Right atrium auricular region (tissue), 2 donors: Measurements from ENCODE around the gene TNFRSF25. TPM values are rescaled to one million over a fixed set of nuclear protein-coding genes. Genes with fewer than 3 reads are reported as not detected.
A peak's percentile ranks its signal among the peaks of the same experiment; 100 is the strongest.

ENCODE experiments used
- DNase-seq: peaks from one replicate; pipeline ENCODE4 v3.0.0-alpha.2; 2019; ENCODE audit warnings: low spot score
- H3K27ac ChIP-seq, 2 donors: fragments of 200-600 bp; sonication (generic); 1 replicate in 1 of 2; 2 replicates in 1 of 2; pipeline ENCODE4 v1.5.1; 2016 to 2019
- H3K27me3 ChIP-seq, 2 donors: fragments of 200-600 bp; sonication (generic); one replicate each; pipeline versions ENCODE4 v1.5.1 to v1.6.0; 2017 to 2019
- H3K36me3 ChIP-seq: fragments of 200-600 bp; sonication (generic); one replicate; pipeline ENCODE4 v1.5.1; 2016
- H3K4me1 ChIP-seq, 2 donors: fragments of 200-600 bp; sonication (generic); one replicate each; pipeline versions ENCODE4 v1.5.1 to v1.6.0; 2017 to 2019
- H3K4me3 ChIP-seq, 2 donors: fragments of 200-600 bp; sonication (generic); 1 replicate in 1 of 2; 2 replicates in 1 of 2; pipeline ENCODE4 v1.5.1; 2017 to 2019; ENCODE audit warnings: mild to moderate bottlenecking in 1 of 2, moderate library complexity in 1 of 2
- H3K9me3 ChIP-seq, 2 donors: fragments of 200-600 bp; sonication (generic); one replicate each; pipeline ENCODE4 v1.5.1; 2019
- CTCF ChIP-seq, 2 donors: fragments of 200-600 bp; sonication (generic); IDR thresholded peaks; one replicate each; pipeline ENCODE4 v1.5.1; 2019; ENCODE audit warnings: antibody characterized with exemption in 2 of 2
- total RNA-seq, 2 donors: library from RNA; depleted of rRNA; stranded (reverse); fragments of >200 nt; gene quantifications; one replicate each; pipeline ENCODE4 v1.1.0, GENCODE V29; 2016

The TNFRSF25 gene
- total RNA-seq, 2 donors from 2014 or later = 4.4 to 7.4 TPM

GRCh38 chr1:6500544-6501278 lies 34.7 kb upstream of the TNFRSF25 start:
- DNase-seq = no peak
- Histone ChIP-seq H3K4me3 (no peak overlapping the region), H3K4me1 (peaks cover 0 to 69% of the 10 kb centered on the region in 2 donors), H3K36me3 (no peaks in the 10 kb centered on the region), H3K27me3 (no peaks in the 10 kb centered on the region), H3K27ac (peak overlapping the region; percentile 32 to 66), H3K9me3 (no peaks in the 10 kb centered on the region)
- TF ChIP-seq CTCF (IDR thresholded peaks at IDR 0.05) = no peak

DNA sequence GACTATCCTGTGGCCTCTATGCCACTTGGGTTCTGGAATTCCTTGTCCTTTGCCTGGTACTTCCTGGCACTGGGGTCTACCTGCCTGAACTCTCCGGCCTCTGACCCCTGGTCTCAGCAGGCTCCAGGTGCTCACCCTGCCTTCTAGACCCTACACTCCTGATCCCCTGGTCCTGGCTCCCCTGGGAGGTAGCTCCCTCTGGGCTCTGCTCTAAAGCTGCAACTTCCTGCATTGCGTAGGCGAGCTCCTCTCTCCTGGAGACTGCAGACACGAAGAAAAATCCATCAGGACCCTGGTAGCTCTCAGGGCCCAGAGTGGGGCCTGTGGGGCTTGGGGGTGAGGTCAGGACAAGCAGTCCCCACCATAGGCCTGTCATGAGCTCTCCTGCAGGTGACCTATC lies 33.3 kb upstream of the TNFRSF25 start:
- no peak for TF ChIP-seq CTCF (IDR thresholded peaks at IDR 0.05)
- DNase-seq = no peak
- H3K27ac ChIP-seq = peak overlapping the region; percentile 32 to 40

GRCh38 chr1:6498576-6499111 lies 32.7 kb upstream of the TNFRSF25 start:
- no peaks in the 10 kb centered on the region for H3K27me3 ChIP-seq
- H3K4me3 ChIP-seq = no peak overlapping the region
- H3K36me3 ChIP-seq = no peaks in the 10 kb centered on the region
- H3K4me1 ChIP-seq = peaks cover 0 to 79% of the 10 kb centered on the region in 2 donors
- no peak for TF ChIP-seq CTCF (IDR thresholded peaks at IDR 0.05)
- no peak for DNase-seq
- no peaks in the 10 kb centered on the region for H3K9me3 ChIP-seq
- peak overlapping the region; percentile 32 to 40 for H3K27ac ChIP-seq

More for the DNA sequence above, 33.3 kb upstream of the TNFRSF25 start:
- Histone ChIP-seq H3K27me3 (no peaks in the 10 kb centered on the region), H3K4me1 (peaks cover 0 to 79% of the 10 kb centered on the region in 2 donors), H3K9me3 (no peaks in the 10 kb centered on the region), H3K4me3 (no peak overlapping the region), H3K36me3 (no peaks in the 10 kb centered on the region)

GRCh38 chr1:6497867-6498575 lies 32.0 kb upstream of the TNFRSF25 start:
- no peak for TF ChIP-seq CTCF (IDR thresholded peaks at IDR 0.05)
- Histone ChIP-seq H3K36me3 (no peaks in the 10 kb centered on the region), H3K27ac (peak overlapping the region; percentile 64 to 73), H3K4me3 (peak overlapping the region; percentile 52 to 71), H3K27me3 (no peaks in the 10 kb centered on the region), H3K4me1 (peaks cover 0 to 78% of the 10 kb centered on the region in 2 donors), H3K9me3 (no peaks in the 10 kb centered on the region)
- no peak for DNase-seq

DNA sequence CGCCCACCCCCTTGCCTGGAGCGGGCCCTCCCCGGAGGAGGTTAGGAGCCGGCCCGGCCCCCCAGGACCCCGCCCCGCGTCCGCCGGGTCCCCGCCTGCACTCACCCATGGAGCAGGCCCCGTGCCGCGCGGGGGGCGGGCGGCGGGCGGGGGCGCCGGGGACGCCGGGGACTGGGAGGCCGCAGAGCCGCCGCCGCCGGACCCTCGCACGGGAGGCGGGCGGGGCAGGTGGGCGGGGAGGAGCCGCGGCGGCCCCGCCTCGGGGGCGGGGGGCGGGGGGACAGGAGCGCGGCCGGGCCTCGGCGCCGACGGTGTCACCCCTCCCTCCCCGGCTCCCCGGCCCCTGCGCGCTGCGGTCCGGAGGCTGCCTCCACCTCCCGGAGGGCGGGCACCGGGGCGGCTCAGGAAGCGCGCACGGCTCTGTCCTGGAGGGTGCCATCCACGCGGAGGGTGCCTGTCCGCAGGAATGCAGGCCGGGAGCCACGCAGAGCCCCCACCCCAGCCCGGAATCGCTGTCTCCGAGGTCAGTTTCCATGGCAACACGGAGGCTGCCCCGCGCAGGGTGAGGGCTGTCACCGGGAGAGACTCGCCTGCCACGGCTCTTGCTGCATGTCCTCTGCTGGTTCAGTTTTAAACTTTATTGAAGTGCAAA lies 31.4 kb upstream of the TNFRSF25 start:
- no peak for TF ChIP-seq CTCF (IDR thresholded peaks at IDR 0.05)
- no peak for DNase-seq
- peak overlapping the region; percentile 71 to 78 for H3K27ac ChIP-seq
- H3K4me3 ChIP-seq = peak overlapping the region; percentile 56 to 71
- peaks cover 0 to 78% of the 10 kb centered on the region in 2 donors for H3K4me1 ChIP-seq
- no peaks in the 10 kb centered on the region for H3K36me3 ChIP-seq
- no peaks in the 10 kb centered on the region for H3K27me3 ChIP-seq
- no peaks in the 10 kb centered on the region for H3K9me3 ChIP-seq
